NB4 (cell line): ENCODE results near the gene KRT32.

Source experiments
- CTCF ChIP-seq: IDR thresholded peaks from one replicate; pipeline ENCODE4 v1.5.1; 2012; ENCODE audit warnings: low read depth, low read length
- MAX ChIP-seq: IDR thresholded peaks from 2 replicates; pipeline ENCODE4 v1.6.1; 2011; ENCODE audit warnings: low read depth, low read length
- MYC ChIP-seq: IDR thresholded peaks from 2 replicates; pipeline ENCODE4 v1.6.1; 2011; ENCODE audit warnings: low read depth, low read length
- POLR2A ChIP-seq: IDR thresholded peaks from 2 replicates; pipeline ENCODE4 v1.6.1; 2011; ENCODE audit warnings: mild to moderate bottlenecking; ENCODE audit not compliant: insufficient read length; ENCODE audit errors: extremely low read depth

- TF ChIP-seq CTCF: no peak
- no peak for TF ChIP-seq POLR2A
- TF ChIP-seq MYC: no peak
- no peak for TF ChIP-seq MAX
These were observed 31.1 kb upstream of the KRT32 start for GRCh38 chr17:41498276-41498675.
